Retina (tissue), 1 donor: ENCODE data around the gene CABYR.
A peak's percentile ranks its signal among the peaks of the same experiment; 100 is the strongest.

Experiments used
- DNase-seq: peaks from one replicate; pipeline ENCODE4 v3.0.0-alpha.2; 2016

CABYR gene, protein sequence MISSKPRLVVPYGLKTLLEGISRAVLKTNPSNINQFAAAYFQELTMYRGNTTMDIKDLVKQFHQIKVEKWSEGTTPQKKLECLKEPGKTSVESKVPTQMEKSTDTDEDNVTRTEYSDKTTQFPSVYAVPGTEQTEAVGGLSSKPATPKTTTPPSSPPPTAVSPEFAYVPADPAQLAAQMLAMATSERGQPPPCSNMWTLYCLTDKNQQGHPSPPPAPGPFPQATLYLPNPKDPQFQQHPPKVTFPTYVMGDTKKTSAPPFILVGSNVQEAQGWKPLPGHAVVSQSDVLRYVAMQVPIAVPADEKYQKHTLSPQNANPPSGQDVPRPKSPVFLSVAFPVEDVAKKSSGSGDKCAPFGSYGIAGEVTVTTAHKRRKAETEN

GRCh38 chr18:24138789-24139616, at the start of gene CABYR:
Gene CABYR (plus strand): TSS chr18:24139062. CDS start chr18:24143115, 4,053 bp downstream.
- peak; percentile 84 for DNase-seq

- DNase-seq: no peak
Measured at GRCh38 chr18:24089076-24089475, 49.8 kb upstream of the CABYR start.

DNA sequence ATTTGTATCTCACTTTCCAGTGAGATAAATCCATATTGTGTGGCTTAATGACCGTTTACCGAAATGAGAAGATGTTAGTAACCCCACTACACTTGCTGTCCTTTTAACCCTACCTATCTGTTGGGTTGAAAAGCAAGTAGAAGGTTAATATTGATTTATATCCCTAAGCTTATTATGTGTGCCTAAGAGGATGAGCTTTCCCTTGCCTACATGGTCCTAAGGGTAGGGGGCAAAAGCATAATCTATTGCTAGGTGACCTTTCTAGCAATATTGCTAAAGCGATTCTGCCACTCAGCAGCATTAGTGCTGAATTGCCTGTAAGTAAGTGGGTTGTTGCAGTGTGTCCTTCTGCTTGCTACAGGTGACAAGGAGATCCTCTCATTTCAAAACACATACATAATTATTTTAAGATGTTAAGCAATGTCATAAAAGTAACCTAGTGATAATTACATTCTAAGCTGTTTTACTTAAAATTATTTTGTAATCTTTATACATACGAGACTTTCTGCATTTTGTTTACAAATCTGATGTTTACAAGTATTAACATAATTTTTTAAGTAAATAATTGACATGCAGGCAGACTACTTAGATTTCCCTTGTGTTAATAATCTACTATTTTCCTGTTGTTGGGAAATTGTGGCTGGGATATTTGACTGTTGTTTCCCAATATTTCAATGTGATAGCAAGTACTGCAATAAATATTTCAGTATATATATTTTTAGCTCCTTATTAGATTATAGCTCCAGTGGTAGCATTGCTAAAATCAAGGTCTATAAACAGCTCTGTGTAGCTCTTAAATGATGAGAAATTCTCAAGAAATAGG, 49.1 kb upstream of the CABYR start:
- no peak for DNase-seq

DNA sequence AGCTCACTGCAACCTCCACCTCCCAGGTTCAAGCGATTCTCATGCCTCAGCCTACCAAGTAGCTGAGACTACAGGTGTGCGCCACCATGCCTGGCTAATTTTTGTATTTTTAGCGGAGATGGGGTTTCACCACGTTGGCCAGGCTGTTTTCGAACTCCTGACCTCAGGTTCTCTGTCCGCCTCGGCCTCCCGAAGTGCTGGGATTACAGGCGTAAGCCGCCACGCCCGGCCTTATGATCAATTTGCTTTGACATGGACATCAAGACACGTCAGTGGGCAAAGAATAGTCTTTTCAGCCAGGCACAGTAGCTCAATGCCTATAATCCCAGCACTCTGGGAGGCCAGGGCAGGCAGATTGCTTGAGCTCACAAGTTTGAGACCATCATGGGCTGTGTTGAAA, 48.0 kb upstream of the CABYR start:
- no peak for DNase-seq

DNA sequence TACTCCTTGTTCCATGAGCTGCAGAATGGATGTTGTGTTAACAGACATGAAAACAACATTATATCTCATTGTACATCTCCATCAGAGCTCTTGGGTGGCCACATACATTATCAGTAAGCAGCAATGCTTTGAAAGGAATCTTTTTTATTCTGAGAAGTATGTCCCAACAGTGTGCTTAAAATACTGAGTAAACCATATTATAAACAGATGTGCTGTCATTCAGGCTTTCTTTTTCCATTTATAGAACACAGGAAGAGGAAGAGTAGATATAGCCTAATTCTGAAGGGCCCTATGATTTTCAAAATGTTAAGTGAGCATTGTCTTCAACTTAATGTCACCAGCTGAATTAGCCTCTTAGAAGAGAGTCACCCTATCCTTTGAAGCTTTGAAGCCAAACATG, 44.3 kb upstream of the CABYR start:
- DNase-seq: no peak

DNA sequence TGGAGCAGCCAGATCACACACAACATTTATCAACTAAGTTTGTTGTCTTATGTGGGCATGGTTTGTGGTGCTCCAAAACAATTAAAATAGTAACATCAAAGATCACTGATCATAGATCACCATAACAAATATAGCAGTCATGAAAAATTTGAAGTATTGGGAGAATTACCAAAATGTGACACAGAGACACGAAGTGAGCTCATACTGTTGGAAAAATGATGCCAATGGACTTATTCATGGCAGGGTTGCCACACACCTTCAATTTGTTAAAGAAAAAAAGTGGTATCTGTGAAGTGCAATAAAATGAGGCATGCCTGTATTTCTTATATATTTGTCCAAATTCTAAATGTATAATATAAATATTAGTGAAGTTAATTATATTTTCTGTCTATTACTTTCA, 42.9 kb upstream of the CABYR start:
- no peak for DNase-seq

DNA sequence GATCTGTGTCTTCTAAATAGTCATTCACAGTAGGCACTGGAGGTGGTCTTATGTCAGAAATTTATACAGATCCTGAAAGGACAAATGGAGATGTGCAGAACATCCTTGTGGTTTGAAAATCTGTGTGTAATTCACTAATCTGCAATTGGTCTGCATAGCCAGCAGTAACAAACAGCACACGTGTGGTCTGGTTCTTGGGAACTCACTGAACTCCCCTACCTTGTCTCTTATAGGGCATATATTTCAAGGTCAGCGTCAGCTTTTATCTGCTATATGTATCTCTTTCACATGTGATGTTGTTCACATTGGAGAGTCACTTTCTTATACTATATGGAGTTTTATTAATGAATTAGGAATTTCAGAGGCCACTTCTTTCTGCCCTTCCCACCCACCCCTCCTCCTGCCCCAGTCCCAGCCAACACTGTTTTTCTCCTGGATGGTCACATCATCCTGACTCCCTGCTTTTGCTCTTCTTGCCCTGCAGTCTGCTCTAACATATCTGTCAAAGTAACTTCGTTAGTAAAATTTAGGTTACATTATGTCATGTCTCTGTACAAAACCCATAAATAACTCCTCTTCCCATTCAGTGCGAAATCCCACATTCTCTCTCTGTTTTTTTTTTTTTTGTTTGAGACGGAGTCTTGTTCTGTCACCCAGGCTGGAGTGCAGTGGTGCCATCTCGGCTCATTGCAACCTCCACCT, 35.4 kb upstream of the CABYR start:
- DNase-seq: no peak

- no peak for DNase-seq
Measured at GRCh38 chr18:24104486-24104885, 34.4 kb upstream of the CABYR start.

DNA sequence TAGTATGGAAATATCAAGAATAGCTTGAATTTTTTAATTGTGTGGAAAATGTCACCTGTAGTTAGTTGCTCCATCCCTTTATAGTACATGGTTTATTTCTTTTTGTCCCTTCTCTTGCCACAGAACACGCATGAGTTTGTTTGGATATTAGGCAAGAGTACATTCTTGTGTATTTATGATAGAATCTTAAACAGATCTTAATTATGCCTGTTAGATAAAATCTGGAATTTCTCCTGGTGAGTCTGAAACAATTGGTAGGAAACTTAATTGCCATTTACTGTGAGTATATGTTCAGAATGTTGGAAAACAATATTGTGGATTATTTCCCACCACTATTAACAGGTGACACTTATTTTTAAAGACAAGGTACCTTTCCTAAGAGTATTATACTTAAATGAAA, 30.2 kb upstream of the CABYR start:
- DNase-seq: no peak

- DNase-seq: no peak
Measured at GRCh38 chr18:24111936-24112335, 26.9 kb upstream of the CABYR start.

DNA sequence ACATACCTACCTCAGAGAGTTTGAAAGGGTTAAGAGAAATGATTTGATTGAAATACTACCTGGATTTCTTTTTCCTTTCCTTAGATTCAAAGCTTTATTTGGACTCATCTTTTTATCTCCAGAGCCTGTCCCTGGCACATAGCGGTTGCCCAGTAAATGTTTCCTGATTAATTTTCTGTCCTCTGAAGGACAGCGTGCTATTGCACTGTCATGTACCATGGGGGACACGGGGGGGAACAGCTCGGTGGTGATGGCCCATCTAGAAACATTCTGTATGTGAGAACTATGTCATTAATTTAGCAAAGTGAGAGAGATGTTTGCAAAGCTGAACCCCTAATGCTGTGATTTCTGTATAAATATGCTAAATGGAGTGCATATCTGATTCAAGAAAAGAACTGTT, 26.4 kb upstream of the CABYR start:
- no peak for DNase-seq

GRCh38 chr18:24112874-24113615, 25.8 kb upstream of the CABYR start:
- no peak for DNase-seq

DNA sequence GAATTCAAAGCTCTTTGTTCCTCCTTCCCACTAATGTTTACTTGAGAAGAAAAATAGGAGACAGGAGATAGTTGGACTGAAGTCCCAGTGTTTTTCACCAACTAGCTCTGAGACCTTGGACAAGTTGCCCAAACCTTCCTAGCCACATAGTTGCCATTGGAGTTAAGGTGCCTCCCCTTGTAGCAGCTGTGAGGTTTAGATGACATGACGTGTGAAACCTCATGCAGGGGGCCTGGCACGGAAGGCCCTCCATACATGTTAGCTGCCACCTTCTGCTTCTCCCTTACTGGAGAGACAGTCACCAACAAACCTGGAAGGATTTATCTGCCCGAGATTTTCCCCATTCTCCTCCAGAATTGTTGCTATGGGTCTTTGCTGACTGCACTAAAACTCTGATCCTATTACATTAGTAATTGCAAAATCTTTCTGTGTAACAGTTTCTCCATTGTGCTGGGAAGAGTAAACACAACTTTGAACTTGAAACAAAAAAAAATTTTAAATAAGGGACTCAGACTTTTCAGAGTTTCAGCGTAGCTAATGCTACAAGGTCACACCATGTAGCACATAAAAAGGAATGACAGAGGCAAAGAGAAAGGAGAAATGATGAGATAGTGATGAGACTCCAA, 23.8 kb upstream of the CABYR start:
- DNase-seq: no peak

DNA sequence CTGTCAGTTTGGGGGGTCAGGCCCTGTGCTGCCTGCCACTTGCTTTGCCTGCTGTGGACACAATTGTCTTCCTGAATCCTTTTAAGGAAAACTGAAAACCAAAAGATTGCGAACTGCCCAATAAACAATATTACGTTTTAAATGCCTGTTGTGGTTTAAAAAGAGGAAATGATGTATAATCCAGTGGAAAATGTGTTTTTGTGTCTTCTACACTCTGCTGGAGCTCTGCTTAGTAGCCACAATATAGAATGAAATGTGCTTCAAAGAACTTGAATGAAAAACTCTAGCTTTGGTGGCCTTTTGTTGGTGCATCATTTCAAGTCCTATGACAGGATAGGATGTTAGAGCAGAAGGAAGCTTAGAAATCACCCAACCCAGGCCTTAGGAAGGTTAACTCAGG, 23.2 kb upstream of the CABYR start:
- DNase-seq: no peak

GRCh38 chr18:24118750-24119577, 19.9 kb upstream of the CABYR start:
- peak; percentile 71 for DNase-seq

DNA sequence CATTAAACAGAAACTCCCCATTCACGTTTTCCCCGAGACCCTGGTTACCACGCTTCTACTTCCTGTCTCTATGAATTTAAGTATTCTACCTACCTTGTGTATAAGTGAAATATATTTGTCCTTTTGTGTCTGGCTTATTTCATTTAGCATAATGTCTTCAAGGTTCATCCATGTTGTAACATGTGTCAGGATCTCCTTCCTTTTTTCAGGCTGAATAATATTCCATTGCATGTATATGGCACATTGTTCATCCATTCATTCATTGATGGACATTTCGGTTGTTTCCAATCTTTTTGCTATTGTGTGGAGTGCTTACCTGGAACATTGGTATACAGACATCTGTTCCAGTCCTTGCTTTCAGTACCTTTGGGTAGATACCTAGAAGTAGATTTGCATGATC, 18.2 kb upstream of the CABYR start:
- DNase-seq: no peak

- no peak for DNase-seq
Measured at GRCh38 chr18:24121625-24122024, 17.2 kb upstream of the CABYR start.

GRCh38 chr18:24126155-24126961, 12.5 kb upstream of the CABYR start:
- no peak for DNase-seq

- no peak for DNase-seq
Measured at GRCh38 chr18:24127735-24128134, 11.1 kb upstream of the CABYR start.

GRCh38 chr18:24128700-24129099, 10.2 kb upstream of the CABYR start:
- DNase-seq: no peak
